Neural progenitor cell (in vitro differentiated cells): ENCODE results near the gene ILF3. TPM values are rescaled to one million over a fixed set of nuclear protein-coding genes. Genes with fewer than 3 reads are reported as not detected.

Experiments used
- DNase-seq: peaks from one replicate; pipeline ENCODE4 v3.0.0-alpha.2; 2016; ENCODE audit warnings: low spot score
- H2AFZ ChIP-seq: fragments of 200-600 bp; sonication (generic); replicated peaks from 2 replicates; pipeline ENCODE4 v1.6.1; 2016; ENCODE audit warnings: antibody characterized with exemption
- H3F3A ChIP-seq: fragments of 200-600 bp; sonication (generic); 2 replicates; pipeline ENCODE4 v1.6.1; 2016; ENCODE audit warnings: antibody characterized with exemption, low read depth
- H3K27ac ChIP-seq: fragments of 200-600 bp; sonication (generic); 2 replicates; pipeline ENCODE4 v1.5.1; 2016; ENCODE audit warnings: mild to moderate bottlenecking
- H3K27me3 ChIP-seq: fragments of 200-600 bp; sonication (generic); 2 replicates; pipeline ENCODE4 v1.6.1; 2016; ENCODE audit warnings: mild to moderate bottlenecking, moderate library complexity
- H3K36me3 ChIP-seq: fragments of 200-600 bp; sonication (generic); 2 replicates; pipeline ENCODE4 v1.5.1; 2016
- H3K4me1 ChIP-seq: fragments of 200-600 bp; sonication (generic); 2 replicates; pipeline ENCODE4 v1.6.1; 2016; ENCODE audit warnings: mixed run types
- H3K4me2 ChIP-seq: fragments of 200-600 bp; sonication (generic); 2 replicates; pipeline ENCODE4 v1.6.1; 2016
- H3K4me3 ChIP-seq: fragments of 200-600 bp; sonication (generic); 2 replicates; pipeline ENCODE4 v1.5.1; 2016
- H3K79me2 ChIP-seq: fragments of 200-600 bp; sonication (generic); 2 replicates; pipeline ENCODE4 v1.6.1; 2016; ENCODE audit warnings: low read depth
- H3K9ac ChIP-seq: fragments of 200-600 bp; sonication (generic); 2 replicates; pipeline ENCODE4 v1.6.1; 2016
- H3K9me3 ChIP-seq: fragments of 200-600 bp; sonication (generic); 2 replicates; pipeline ENCODE4 v1.5.1; 2016; ENCODE audit warnings: low read depth
- H4K20me1 ChIP-seq: fragments of 200-600 bp; sonication (generic); 2 replicates; pipeline ENCODE4 v1.6.1; 2016; ENCODE audit warnings: low read depth
- H3K27ac Mint-ChIP-seq: 3 replicates; pipeline ENCODE4 v1.8.0; 2021; ENCODE audit warnings: mixed read lengths
- H3K27me3 Mint-ChIP-seq: 2 replicates; pipeline ENCODE4 v1.8.0; 2022; ENCODE audit warnings: low read depth, mild to moderate bottlenecking, inconsistent platforms, moderate library complexity, mixed read lengths; ENCODE audit not compliant: insufficient read depth
- H3K36me3 Mint-ChIP-seq: 3 replicates; pipeline ENCODE4 v1.8.0; 2021; ENCODE audit warnings: mixed read lengths
- H3K4me1 Mint-ChIP-seq: 3 replicates; pipeline ENCODE4 v1.8.0; 2021; ENCODE audit warnings: mixed read lengths
- H3K4me3 Mint-ChIP-seq: 3 replicates; pipeline ENCODE4 v1.8.0; 2021; ENCODE audit warnings: mild to moderate bottlenecking, moderate library complexity, mixed read lengths
- H3K9me3 Mint-ChIP-seq: 3 replicates; pipeline ENCODE4 v1.8.0; 2020; ENCODE audit warnings: mixed read lengths
- EZH2 ChIP-seq: fragments of 200-600 bp; sonication (generic); IDR thresholded peaks from 2 replicates; pipeline ENCODE4 v1.6.1; 2017; ENCODE audit warnings: antibody characterized with exemption, mild to moderate bottlenecking, moderate library complexity
- EZH2phosphoT487 ChIP-seq: fragments of 200-600 bp; sonication (generic); IDR thresholded peaks from 2 replicates; pipeline ENCODE4 v1.6.1; 2017; ENCODE audit warnings: antibody characterized with exemption
- total RNA-seq: library from RNA; depleted of rRNA; stranded (reverse); fragments of >200 nt; gene quantifications from 2 replicates; pipeline ENCODE4 v1.2.3, GENCODE V29; 2015; ENCODE audit warnings: low replicate concordance
- TF ChIP-seq, protein P1 (sequence below): fragments of 200-600 bp; sonication (generic); IDR thresholded peaks from 2 replicates; pipeline ENCODE4 v1.5.1; 2017; ENCODE audit warnings: antibody characterized with exemption, mild to moderate bottlenecking

ILF3 gene
- total RNA-seq, 1 donor from 2014 or later = 477 TPM

DNA sequence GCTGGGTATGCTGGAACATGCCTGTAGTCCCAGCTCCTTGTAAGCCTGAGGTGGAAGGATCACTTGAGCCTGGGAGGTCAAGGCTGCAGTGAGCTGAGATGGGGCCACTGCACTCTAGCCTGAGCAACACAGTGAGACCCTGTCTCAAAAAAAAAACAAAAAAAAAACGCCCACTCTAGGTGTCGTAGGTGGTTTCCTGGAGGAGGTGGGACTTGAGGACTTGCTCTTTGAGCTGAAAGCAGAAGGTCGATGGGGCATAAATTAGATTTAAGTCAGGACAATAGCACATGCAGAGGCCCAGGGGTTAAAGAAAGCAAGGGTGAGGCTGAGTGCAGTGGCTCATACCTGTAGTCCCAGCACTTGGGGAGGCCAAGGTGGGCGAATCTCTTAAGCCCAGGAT is 12.9 kb upstream of the ILF3 start:
- no peak overlapping the region for H3K4me3 ChIP-seq
- no peaks in the 10 kb centered on the region for H3K79me2 ChIP-seq
- H2AFZ ChIP-seq = no peak overlapping the region
- no peak for TF ChIP-seq EZH2phosphoT487
- TF ChIP-seq, protein P1, sequence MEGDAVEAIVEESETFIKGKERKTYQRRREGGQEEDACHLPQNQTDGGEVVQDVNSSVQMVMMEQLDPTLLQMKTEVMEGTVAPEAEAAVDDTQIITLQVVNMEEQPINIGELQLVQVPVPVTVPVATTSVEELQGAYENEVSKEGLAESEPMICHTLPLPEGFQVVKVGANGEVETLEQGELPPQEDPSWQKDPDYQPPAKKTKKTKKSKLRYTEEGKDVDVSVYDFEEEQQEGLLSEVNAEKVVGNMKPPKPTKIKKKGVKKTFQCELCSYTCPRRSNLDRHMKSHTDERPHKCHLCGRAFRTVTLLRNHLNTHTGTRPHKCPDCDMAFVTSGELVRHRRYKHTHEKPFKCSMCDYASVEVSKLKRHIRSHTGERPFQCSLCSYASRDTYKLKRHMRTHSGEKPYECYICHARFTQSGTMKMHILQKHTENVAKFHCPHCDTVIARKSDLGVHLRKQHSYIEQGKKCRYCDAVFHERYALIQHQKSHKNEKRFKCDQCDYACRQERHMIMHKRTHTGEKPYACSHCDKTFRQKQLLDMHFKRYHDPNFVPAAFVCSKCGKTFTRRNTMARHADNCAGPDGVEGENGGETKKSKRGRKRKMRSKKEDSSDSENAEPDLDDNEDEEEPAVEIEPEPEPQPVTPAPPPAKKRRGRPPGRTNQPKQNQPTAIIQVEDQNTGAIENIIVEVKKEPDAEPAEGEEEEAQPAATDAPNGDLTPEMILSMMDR = no peak
- TF ChIP-seq EZH2 = no peak
- DNase-seq = no peak
- no peaks in the 10 kb centered on the region for H3K27me3 Mint-ChIP-seq
- no peaks in the 10 kb centered on the region for H3K27me3 ChIP-seq
- H3K4me2 ChIP-seq = no peak overlapping the region
- H3K36me3 Mint-ChIP-seq = peaks cover 23% of the 10 kb centered on the region
- H4K20me1 ChIP-seq = peaks cover 5% of the 10 kb centered on the region
- H3F3A ChIP-seq = peaks cover 20% of the 10 kb centered on the region
- no peak overlapping the region for H3K4me3 Mint-ChIP-seq
- no peaks in the 10 kb centered on the region for H3K9me3 Mint-ChIP-seq
- H3K9ac ChIP-seq = no peak overlapping the region
- H3K4me1 Mint-ChIP-seq = peaks cover 31% of the 10 kb centered on the region
- no peaks in the 10 kb centered on the region for H3K36me3 ChIP-seq
- H3K27ac ChIP-seq = no peak overlapping the region
- no peaks in the 10 kb centered on the region for H3K9me3 ChIP-seq
- peak overlapping the region; percentile 12 for H3K27ac Mint-ChIP-seq
- H3K4me1 ChIP-seq = peaks cover 14% of the 10 kb centered on the region

DNA sequence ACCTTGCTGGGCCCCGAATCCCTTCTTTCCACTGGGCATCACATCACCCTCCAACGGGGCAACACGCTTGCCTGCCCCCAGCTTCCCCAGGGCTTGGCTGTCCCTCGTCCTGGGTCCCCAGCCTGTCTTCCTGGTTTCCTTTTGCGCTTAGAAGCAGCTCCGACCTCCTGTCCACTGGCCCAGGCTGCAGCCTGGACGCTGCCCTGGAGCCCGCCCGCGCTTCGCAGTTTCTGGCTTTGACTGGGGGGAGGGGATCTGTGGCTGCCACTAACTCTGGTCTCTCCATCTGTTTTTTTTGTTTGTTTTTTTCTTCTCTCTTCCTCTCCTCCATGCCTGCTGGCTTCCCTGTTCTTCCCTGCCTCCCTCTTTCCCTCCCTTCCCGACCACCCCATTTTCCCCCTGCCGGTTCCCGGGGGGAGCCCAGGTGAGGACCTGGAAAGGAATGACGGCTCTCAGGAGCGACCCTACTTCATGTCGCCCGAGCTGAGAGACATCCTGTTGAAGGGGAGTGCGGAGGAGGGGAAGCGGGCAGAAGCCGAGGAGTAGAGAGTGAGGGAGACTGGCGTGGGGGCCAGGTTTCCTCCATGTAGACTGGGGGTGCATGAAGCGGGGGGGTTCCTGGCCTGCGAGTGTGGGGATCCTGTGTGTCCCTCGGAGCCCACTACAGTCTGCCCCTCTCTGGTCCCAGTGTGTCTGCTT is 11.5 kb upstream of the ILF3 start:
- Mint-ChIP-seq H3K4me1 (peaks cover 31% of the 10 kb centered on the region), H3K4me3 (no peak overlapping the region), H3K27me3 (no peaks in the 10 kb centered on the region), H3K9me3 (no peaks in the 10 kb centered on the region), H3K27ac (peak overlapping the region; percentile 53), H3K36me3 (peaks cover 17% of the 10 kb centered on the region)
- Histone ChIP-seq H3F3A (peaks cover 20% of the 10 kb centered on the region), H3K9ac (no peak overlapping the region), H3K79me2 (no peaks in the 10 kb centered on the region), H2AFZ (no peak overlapping the region), H3K4me1 (peaks cover 14% of the 10 kb centered on the region), H3K27me3 (no peaks in the 10 kb centered on the region), H3K4me3 (no peak overlapping the region), H4K20me1 (peaks cover 5% of the 10 kb centered on the region), H3K9me3 (no peaks in the 10 kb centered on the region), H3K27ac (peak overlapping the region; percentile 87), H3K36me3 (no peaks in the 10 kb centered on the region), H3K4me2 (no peak overlapping the region)
- no peak for TF ChIP-seq EZH2
- TF ChIP-seq, protein P1 = no peak
- TF ChIP-seq EZH2phosphoT487 = no peak
- no peak for DNase-seq

DNA sequence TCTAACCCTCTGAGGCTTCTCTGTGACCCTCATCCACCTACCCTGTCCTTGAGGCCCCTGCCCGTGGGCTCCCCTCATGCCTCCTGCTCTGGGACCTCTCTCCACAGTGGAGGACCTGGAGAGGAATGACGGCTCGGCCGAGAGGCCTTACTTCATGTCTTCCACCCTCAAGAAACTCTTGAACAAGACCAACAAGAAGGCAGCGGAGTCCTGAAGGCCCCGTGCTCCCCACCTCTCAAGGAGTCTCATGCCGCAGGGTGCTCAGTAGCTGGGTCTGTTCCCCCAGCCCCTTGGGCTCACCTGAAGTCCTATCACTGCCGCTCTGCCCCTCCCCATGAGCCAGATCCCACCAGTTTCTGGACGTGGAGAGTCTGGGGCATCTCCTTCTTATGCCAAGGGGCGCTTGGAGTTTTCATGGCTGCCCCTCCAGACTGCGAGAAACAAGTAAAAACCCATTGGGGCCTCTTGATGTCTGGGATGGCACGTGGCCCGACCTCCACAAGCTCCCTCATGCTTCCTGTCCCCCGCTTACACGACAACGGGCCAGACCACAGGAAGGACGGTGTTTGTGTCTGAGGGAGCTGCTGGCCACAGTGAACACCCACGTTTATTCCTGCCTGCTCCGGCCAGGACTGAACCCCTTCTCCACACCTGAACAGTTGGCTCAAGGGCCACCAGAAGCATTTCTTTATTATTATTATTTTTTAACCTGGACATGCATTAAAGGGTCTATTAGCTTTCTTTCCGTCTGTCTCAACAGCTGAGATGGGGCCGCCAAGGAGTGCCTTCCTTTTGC is 10.8 kb upstream of the ILF3 start:
- H3K9ac ChIP-seq = peak overlapping the region; percentile 7
- Mint-ChIP-seq H3K4me3 (peak overlapping the region; percentile 72), H3K27me3 (peaks cover under 1% of the 10 kb centered on the region), H3K36me3 (peaks cover 11% of the 10 kb centered on the region), H3K9me3 (no peaks in the 10 kb centered on the region), H3K4me1 (peaks cover 31% of the 10 kb centered on the region), H3K27ac (peak overlapping the region; percentile 76)
- no peak overlapping the region for H3K4me3 ChIP-seq
- no peaks in the 10 kb centered on the region for H3K36me3 ChIP-seq
- H3K4me2 ChIP-seq = no peak overlapping the region
- H3K4me1 ChIP-seq = peaks cover 14% of the 10 kb centered on the region
- H3F3A ChIP-seq = peaks cover 20% of the 10 kb centered on the region
- no peak for TF ChIP-seq EZH2phosphoT487
- TF ChIP-seq, protein P1 = no peak
- TF ChIP-seq EZH2 = no peak
- no peaks in the 10 kb centered on the region for H3K27me3 ChIP-seq
- peaks cover 5% of the 10 kb centered on the region for H4K20me1 ChIP-seq
- H3K9me3 ChIP-seq = no peaks in the 10 kb centered on the region
- peak overlapping the region; percentile 87 for H3K27ac ChIP-seq
- no peak for DNase-seq
- no peaks in the 10 kb centered on the region for H3K79me2 ChIP-seq
- H2AFZ ChIP-seq = no peak overlapping the region
